Keratinocyte (primary cell): ENCODE data around the gene TMEM186. TPM values are rescaled to one million over a fixed set of nuclear protein-coding genes. Genes with fewer than 3 reads are reported as not detected.

Source experiments
- polyA plus RNA-seq, 5 experiments: library from polyadenylated mRNA; depleted of rRNA in 3 of 5; stranded (reverse) in 3 of 5; stranded (forward) in 1 of 5; unstranded in 1 of 5; fragments of >200 nt; gene quantifications; 1 replicate in 1 of 5; 2 replicates in 3 of 5; 3 replicates in 1 of 5; pipeline versions ENCODE4 v1.2.1 to v1.2.3, GENCODE V29; 2011 to 2012; ENCODE audit warnings: missing spikeins in 2 of 5, low read depth in 1 of 5, low replicate concordance in 1 of 5

Gene TMEM186
- polyA plus RNA-seq, 1 donor (not counting 4 experiments of a cell fraction or from before 2014, with no cell fraction given), result 8.1 TPM

Other genes with a start within 250 kb of the TMEM186 start
- not detected in 3 replicates for gene TMEM114, start 207.1 kb downstream of the TMEM186 start, polyA plus RNA-seq
- gene METTL22, start 175.9 kb downstream of the TMEM186 start, polyA plus RNA-seq, result 21.9 to 33.1 TPM (median 31.1 TPM) in 3 replicates
- gene ABAT, start 123.0 kb downstream of the TMEM186 start, polyA plus RNA-seq, result 11.8 to 16.8 TPM (median 13.7 TPM) in 3 replicates
- 30.2 to 48.6 TPM (median 38.6 TPM) in 3 replicates for gene PMM2, start 200 bp upstream of the TMEM186 start, polyA plus RNA-seq
- 61.9 to 90.8 TPM (median 88.4 TPM) in 3 replicates for gene CARHSP1, start 71.4 kb upstream of the TMEM186 start, polyA plus RNA-seq
- gene LITAFD, start 84.7 kb upstream of the TMEM186 start, polyA plus RNA-seq, result not detected in 3 replicates
- gene USP7, start 166.3 kb upstream of the TMEM186 start, polyA plus RNA-seq, result 25.4 to 63.4 TPM (median 36.5 TPM) in 3 replicates